Activated CD8-positive, alpha-beta T cell treated with anti-CD3 and anti-CD28 coated beads for 36 hours (primary cell): ENCODE results near the gene TBCB. TPM values are rescaled to one million over a fixed set of nuclear protein-coding genes. Genes with fewer than 3 reads are reported as not detected.

Source experiments
- ATAC-seq: fragments of 200-7000 bp; cut with Tn5 transposase; one replicate; pipeline ENCODE4 v1.10.0; 2021; ENCODE audit warnings: mild to moderate bottlenecking, moderate library complexity
- CTCF ChIA-PET: fragments of 350-600 bp; sonication (Branson Sonifier 250); formaldehyde crosslinking; loops from one replicate; lab custom pipeline; 2021; ENCODE audit warnings: antibody characterized with exemption; lab: Charles Lee
- POLR2A ChIA-PET: fragments of 350-600 bp; sonication (Branson Sonifier 250); formaldehyde crosslinking; loops from one replicate; lab custom pipeline; 2021; ENCODE audit warnings: antibody characterized with exemption; lab: Charles Lee
- DNase-seq: peaks from one replicate; pipeline ENCODE4 v3.0.0-alpha.2; 2020
- H3K27ac Mint-ChIP-seq: one replicate; pipeline ENCODE4 v1.8.0; 2021; ENCODE audit warnings: mild to moderate bottlenecking, mixed read lengths
- H3K27me3 Mint-ChIP-seq: one replicate; pipeline ENCODE4 v1.8.0; 2021; ENCODE audit warnings: mixed read lengths
- H3K36me3 Mint-ChIP-seq: one replicate; pipeline ENCODE4 v1.8.0; 2021; ENCODE audit warnings: low read depth, mixed read lengths
- H3K4me1 Mint-ChIP-seq: one replicate; pipeline ENCODE4 v1.8.0; 2021; ENCODE audit warnings: low read depth, mixed read lengths
- H3K4me3 Mint-ChIP-seq: one replicate; pipeline ENCODE4 v1.8.0; 2021; ENCODE audit warnings: mild to moderate bottlenecking, moderate library complexity, mixed read lengths
- H3K9me3 Mint-ChIP-seq: one replicate; pipeline ENCODE4 v1.8.0; 2021; ENCODE audit warnings: mixed read lengths
- intact Hi-C: fragments of 100-400 bp; cut with micrococcal nuclease; formaldehyde crosslinking; loops from one replicate; pipeline ENCODE4 v1.10.0; 2022
- total RNA-seq, 2 experiments: library from RNA; stranded (reverse); gene quantifications; one replicate each; pipeline ENCODE4 v1.2.3, GENCODE V29; 2021
- TF ChIP-seq, protein P1 (sequence below): fragments of 200-600 bp; IDR thresholded peaks from one replicate; pipeline ENCODE4 v1.8.0; 2022; ENCODE audit warnings: antibody characterized with exemption, mild to moderate bottlenecking

The TBCB gene
- total RNA-seq, 2 experiments from 2014 or later: 74.9 to 81.7 TPM

DNA sequence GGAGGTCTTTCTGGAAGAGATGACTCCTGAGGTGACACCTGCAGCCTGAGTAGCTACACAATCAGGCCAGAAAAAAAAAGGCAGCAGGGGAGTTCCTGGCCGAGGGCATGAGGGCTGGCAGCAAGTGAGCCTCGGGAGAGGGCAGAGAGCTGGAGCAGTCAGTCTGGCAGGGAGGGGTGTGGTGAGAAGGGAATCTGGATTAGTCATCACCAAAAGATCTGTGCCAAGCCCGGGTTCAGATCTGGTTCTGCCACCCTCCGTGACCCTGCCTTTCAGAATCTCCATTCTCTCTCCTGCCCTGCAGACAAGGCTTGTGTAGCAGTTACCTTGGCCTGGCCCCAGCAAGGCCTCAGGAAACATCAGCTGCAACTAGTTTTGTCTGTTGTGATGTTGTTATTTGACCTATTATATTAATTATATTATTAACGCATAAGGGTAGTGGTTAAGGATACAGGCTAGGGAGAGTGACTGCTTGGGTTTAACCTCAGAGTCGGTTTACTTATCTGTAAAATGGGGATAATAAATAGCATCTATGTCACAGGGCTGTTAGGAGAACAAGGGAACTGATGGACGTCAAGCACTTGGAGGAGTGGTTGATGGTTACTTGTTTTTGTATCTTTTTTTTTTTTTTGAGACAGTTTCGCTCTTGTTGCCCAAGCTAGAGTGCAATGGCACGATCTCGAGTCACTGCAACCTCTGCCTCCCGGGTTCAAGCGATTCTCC is 21.9 kb downstream of the TBCB start:
- H3K4me3 Mint-ChIP-seq: no peak overlapping the region
- intact Hi-C loops: no loop called here
- no peak for ATAC-seq

DNA sequence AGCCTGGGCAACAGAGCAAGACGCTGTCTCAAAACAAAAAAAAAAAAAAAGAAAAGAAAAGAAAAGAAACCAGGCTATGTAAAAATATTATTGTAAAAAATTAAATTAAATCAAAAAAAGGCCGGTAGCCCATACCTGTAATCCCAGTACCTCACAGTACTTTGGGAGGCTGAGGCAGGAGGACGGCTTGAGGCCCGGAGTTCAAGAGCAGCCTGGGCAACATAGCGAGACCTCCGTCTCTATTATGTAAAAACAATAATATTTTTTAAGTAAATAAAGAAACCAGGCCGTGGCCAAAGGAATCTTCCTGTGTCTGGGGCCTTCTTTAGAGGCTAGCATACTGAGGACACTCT is 23.8 kb downstream of the TBCB start:
- DNase-seq (no peak), ATAC-seq (no peak)
- ChIA-PET CTCF (interaction anchor here (1.8 to 4.8 kb wide), 2 partner anchors 11 to 31 kb away, joined by 6 to 40 read pairs; no protein-coding TSS in a partner anchor), POLR2A (interaction anchor here (2.5 kb wide), 1 partner anchor 11 kb away, joined by 11 read pairs; no protein-coding TSS in a partner anchor)
- TF ChIP-seq, protein P1, sequence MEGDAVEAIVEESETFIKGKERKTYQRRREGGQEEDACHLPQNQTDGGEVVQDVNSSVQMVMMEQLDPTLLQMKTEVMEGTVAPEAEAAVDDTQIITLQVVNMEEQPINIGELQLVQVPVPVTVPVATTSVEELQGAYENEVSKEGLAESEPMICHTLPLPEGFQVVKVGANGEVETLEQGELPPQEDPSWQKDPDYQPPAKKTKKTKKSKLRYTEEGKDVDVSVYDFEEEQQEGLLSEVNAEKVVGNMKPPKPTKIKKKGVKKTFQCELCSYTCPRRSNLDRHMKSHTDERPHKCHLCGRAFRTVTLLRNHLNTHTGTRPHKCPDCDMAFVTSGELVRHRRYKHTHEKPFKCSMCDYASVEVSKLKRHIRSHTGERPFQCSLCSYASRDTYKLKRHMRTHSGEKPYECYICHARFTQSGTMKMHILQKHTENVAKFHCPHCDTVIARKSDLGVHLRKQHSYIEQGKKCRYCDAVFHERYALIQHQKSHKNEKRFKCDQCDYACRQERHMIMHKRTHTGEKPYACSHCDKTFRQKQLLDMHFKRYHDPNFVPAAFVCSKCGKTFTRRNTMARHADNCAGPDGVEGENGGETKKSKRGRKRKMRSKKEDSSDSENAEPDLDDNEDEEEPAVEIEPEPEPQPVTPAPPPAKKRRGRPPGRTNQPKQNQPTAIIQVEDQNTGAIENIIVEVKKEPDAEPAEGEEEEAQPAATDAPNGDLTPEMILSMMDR: no peak
- H3K27me3 Mint-ChIP-seq: peaks cover 1% of the 10 kb centered on the region
- peak overlapping the region; percentile 84 for H3K4me3 Mint-ChIP-seq
- H3K36me3 Mint-ChIP-seq: peaks cover 19% of the 10 kb centered on the region
- intact Hi-C loops: no loop called here
- no peaks in the 10 kb centered on the region for H3K9me3 Mint-ChIP-seq
- peak overlapping the region; percentile 87 for H3K27ac Mint-ChIP-seq
- peaks cover 24% of the 10 kb centered on the region for H3K4me1 Mint-ChIP-seq

More for the DNA sequence above, 21.9 kb downstream of the TBCB start:
- TF ChIP-seq, protein P1: no peak
- peaks cover 10% of the 10 kb centered on the region for H3K36me3 Mint-ChIP-seq
- no peak overlapping the region for H3K27ac Mint-ChIP-seq
- ChIA-PET POLR2A (interaction anchor here (0.6 to 2.5 kb wide), 2 partner anchors 9 to 12 kb away, joined by 3 to 11 read pairs; no protein-coding TSS in a partner anchor), CTCF (interaction anchor here (4.8 kb wide), 1 partner anchor 9 kb away, joined by 40 read pairs; no protein-coding TSS in a partner anchor)
- peaks cover 29% of the 10 kb centered on the region for H3K4me1 Mint-ChIP-seq
- H3K9me3 Mint-ChIP-seq: no peaks in the 10 kb centered on the region
- peaks cover 1% of the 10 kb centered on the region for H3K27me3 Mint-ChIP-seq
- DNase-seq: no peak

DNA sequence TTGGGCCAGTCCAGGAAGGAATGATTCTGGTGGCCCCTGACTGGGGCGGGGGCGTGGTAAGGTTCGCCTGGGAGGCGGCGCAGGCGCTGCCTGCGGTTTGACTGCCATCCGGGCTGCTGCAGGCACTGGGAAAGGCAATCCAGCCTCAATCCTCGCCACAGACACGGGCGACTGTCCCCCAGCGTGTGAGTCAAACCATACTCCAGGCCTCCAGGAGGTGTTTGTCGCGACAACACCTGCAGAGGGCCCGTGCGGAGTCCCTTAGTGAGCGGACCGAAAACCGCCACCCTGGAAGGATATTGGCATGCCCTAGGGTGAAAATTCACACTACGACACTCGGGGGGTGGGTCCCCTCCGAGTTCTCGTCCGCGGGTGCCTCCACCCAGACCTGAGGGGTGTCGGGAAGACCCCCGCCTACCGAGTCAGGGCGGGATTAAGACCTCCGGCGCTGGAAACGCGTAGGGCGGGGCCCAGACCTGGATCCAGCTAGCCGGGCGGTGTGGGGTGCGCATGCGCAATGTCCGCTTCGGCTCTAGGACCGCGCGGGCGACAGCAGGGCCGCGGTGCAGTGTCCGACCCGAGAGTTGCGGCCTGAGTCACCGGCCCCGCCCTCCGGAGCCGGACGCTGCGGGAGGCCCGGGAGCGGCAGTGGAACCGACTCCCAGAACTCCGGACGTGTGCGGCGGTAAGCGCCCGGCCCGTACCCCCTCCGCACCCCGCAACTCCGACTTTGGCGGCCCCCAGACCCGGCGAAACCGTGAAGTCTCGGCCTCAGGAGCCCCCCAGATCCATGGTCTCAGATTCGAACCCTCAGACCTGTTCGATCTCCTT is 24.4 kb downstream of the TBCB start, which contains the start of gene CAPNS1:
CAPNS1 (plus strand) TSS at position 594 of the 831 bp plus-strand sequence. CDS start 946 bp downstream, outside the sequence.
- DNase-seq (peak; percentile 95), ATAC-seq (peak; percentile 73)
- H3K27me3 Mint-ChIP-seq: peaks cover 1% of the 10 kb centered on the region
- peak within 1 kb of the TSS; percentile 87 for H3K27ac Mint-ChIP-seq
- ChIA-PET POLR2A (no interaction called here), CTCF (interaction anchor here (0.6 to 4.8 kb wide), 3 partner anchors 12 to 30 kb away, joined by 3 to 40 read pairs (median 6); no protein-coding TSS in a partner anchor)
- intact Hi-C loops: no loop called here
- no peaks in the 10 kb centered on the region for H3K9me3 Mint-ChIP-seq
- H3K4me3 Mint-ChIP-seq: peak within 1 kb of the TSS; percentile 84
- peaks cover 22% of the 10 kb centered on the region for H3K36me3 Mint-ChIP-seq
- TF ChIP-seq, protein P1: no peak
- H3K4me1 Mint-ChIP-seq: peaks cover 24% of the 10 kb centered on the region

DNA sequence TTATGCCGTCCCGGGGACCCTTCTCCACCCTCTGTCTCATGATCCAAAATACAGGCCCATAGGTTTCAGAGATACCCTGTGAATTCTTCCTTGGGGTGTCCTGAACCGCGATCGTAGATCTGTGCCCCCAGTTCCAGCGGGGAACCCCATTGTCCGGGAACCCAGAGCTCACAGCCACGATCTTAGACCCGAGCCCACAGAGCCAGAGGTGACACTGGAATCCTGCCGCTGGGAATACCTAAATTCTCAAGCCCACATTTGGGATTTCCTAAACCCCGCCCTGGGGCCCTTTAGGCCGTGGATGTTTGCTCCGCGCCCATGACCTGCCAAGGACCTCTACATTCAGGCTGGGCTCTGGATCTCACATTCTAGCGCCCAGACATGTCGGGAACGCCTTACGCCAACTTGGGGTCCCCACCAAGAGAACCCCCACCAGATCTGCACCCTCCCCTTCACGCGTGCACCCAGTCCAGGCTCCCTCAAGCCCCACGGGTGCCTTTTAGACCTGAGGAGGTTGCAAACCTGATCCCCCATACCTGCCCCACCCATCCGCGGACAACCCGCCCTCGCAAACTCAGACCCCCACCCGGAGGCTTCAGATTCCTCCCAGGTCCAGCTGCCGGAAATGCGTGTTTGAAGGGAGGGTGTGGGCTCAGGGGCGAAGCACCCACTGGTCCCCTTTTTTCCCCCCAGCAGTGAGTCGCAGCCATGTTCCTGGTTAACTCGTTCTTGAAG is 25.2 kb downstream of the TBCB start:
- H3K36me3 Mint-ChIP-seq: peaks cover 24% of the 10 kb centered on the region
- peak overlapping the region; percentile 84 for H3K4me3 Mint-ChIP-seq
- H3K27ac Mint-ChIP-seq: peak overlapping the region; percentile 87
- DNase-seq (peak; percentile 74), ATAC-seq (peak; percentile 32)
- H3K4me1 Mint-ChIP-seq: peaks cover 24% of the 10 kb centered on the region
- TF ChIP-seq, protein P1: no peak
- ChIA-PET POLR2A (no interaction called here), CTCF (interaction anchor here (0.6 to 4.8 kb wide), 3 partner anchors 13 to 30 kb away, joined by 3 to 40 read pairs (median 4); no protein-coding TSS in a partner anchor)
- H3K9me3 Mint-ChIP-seq: no peaks in the 10 kb centered on the region
- no peaks in the 10 kb centered on the region for H3K27me3 Mint-ChIP-seq
- intact Hi-C loops: no loop called here
